H9 (cell line): ENCODE measurements around the gene MRTFA. TPM values are rescaled to one million over a fixed set of nuclear protein-coding genes. Genes with fewer than 3 reads are reported as not detected.

Experiments
- DNase-seq: peaks from one replicate; pipeline ENCODE4 v3.0.0-alpha.2; 2017
- H2AFZ ChIP-seq: one replicate; pipeline ENCODE4 v1.6.1; 2013; ENCODE audit warnings: mild to moderate bottlenecking, low read length, control low read depth, moderate library complexity
- H2AK5ac ChIP-seq: 2 replicates; pipeline ENCODE4 v1.6.1; 2013; ENCODE audit warnings: low read length, control low read depth, mixed read lengths; ENCODE audit not compliant: insufficient read length
- H2BK120ac ChIP-seq: one replicate; pipeline ENCODE4 v1.6.1; 2013; ENCODE audit warnings: low read depth, mild to moderate bottlenecking, low read length, control low read depth, inconsistent platforms; ENCODE audit not compliant: poor library complexity, severe bottlenecking
- H2BK12ac ChIP-seq: 2 replicates; pipeline ENCODE4 v1.6.1; 2013; ENCODE audit warnings: low read length, control low read depth, mixed read lengths, low read depth; ENCODE audit not compliant: insufficient read length
- H2BK15ac ChIP-seq: 2 replicates; pipeline ENCODE4 v1.6.1; 2013; ENCODE audit warnings: low read depth, low read length, control low read depth
- H2BK20ac ChIP-seq: one replicate; pipeline ENCODE4 v1.6.1; 2013; ENCODE audit warnings: low read depth, mild to moderate bottlenecking, low read length, control low read depth, inconsistent platforms; ENCODE audit not compliant: poor library complexity, severe bottlenecking
- H2BK5ac ChIP-seq: 2 replicates; pipeline ENCODE4 v1.6.1; 2013; ENCODE audit warnings: low read length, control low read depth, mixed read lengths; ENCODE audit not compliant: insufficient read length
- H3K14ac ChIP-seq: 2 replicates; pipeline ENCODE4 v1.6.1; 2013; ENCODE audit warnings: low read length, control low read depth; ENCODE audit not compliant: insufficient read depth
- H3K18ac ChIP-seq: 2 replicates; pipeline ENCODE4 v1.6.1; 2013; ENCODE audit warnings: low read depth, mild to moderate bottlenecking, mixed read lengths, low read length, control low read depth; ENCODE audit not compliant: insufficient read length
- H3K23ac ChIP-seq: 2 replicates; pipeline ENCODE4 v1.6.1; 2013; ENCODE audit warnings: low read length, control low read depth, mixed read lengths, low read depth; ENCODE audit not compliant: insufficient read length
- H3K23me2 ChIP-seq: 2 replicates; pipeline ENCODE4 v1.6.1; 2013; ENCODE audit warnings: low read depth, mild to moderate bottlenecking, mixed read lengths, low read length, control low read depth; ENCODE audit not compliant: insufficient read length, poor library complexity, severe bottlenecking
- H3K27ac ChIP-seq: 2 replicates; pipeline ENCODE4 v1.5.1; 2013; ENCODE audit warnings: low read length, control low read depth, mixed read lengths, low read depth; ENCODE audit not compliant: insufficient read length
- H3K27me3 ChIP-seq: 2 replicates; pipeline ENCODE4 v1.6.1; 2013; ENCODE audit warnings: low read length, control low read depth, inconsistent platforms; ENCODE audit not compliant: insufficient read depth
- H3K4ac ChIP-seq: 2 replicates; pipeline ENCODE4 v1.6.1; 2013; ENCODE audit warnings: low read depth, mild to moderate bottlenecking, control low read depth, inconsistent platforms, low read length, moderate library complexity
- H3K4me1 ChIP-seq: 2 replicates; pipeline ENCODE4 v1.6.1; 2013; ENCODE audit warnings: low read length, control low read depth, inconsistent platforms; ENCODE audit not compliant: insufficient read depth
- H3K4me2 ChIP-seq: 2 replicates; pipeline ENCODE4 v1.6.1; 2013; ENCODE audit warnings: low read length, control low read depth, mixed read lengths; ENCODE audit not compliant: insufficient read length, insufficient read depth
- H3K56ac ChIP-seq: 2 replicates; pipeline ENCODE4 v1.6.1; 2013; ENCODE audit warnings: low read depth, mild to moderate bottlenecking, mixed read lengths, low read length, control low read depth; ENCODE audit not compliant: insufficient read length
- H3K79me1 ChIP-seq: 2 replicates; pipeline ENCODE4 v1.6.1; 2013; ENCODE audit warnings: low read depth, mild to moderate bottlenecking, moderate library complexity, low read length, control low read depth, inconsistent platforms; ENCODE audit not compliant: insufficient read depth, poor library complexity, severe bottlenecking
- H3K79me2 ChIP-seq: 2 replicates; pipeline ENCODE4 v1.6.1; 2013; ENCODE audit warnings: low read length, control low read depth, inconsistent platforms; ENCODE audit not compliant: insufficient read depth
- H3K9ac ChIP-seq: 2 replicates; pipeline ENCODE4 v1.6.1; 2013; ENCODE audit warnings: low read length, control low read depth, mixed read lengths; ENCODE audit not compliant: insufficient read length; ENCODE audit errors: extremely low read depth
- H3K9me3 ChIP-seq: one replicate; pipeline ENCODE4 v1.6.1; 2013; ENCODE audit warnings: low read depth, low read length, inconsistent platforms; ENCODE audit not compliant: control insufficient read depth
- H3T11ph ChIP-seq: one replicate; pipeline ENCODE4 v1.6.1; 2013; ENCODE audit warnings: mild to moderate bottlenecking, low read length, control low read depth, inconsistent platforms
- H4K20me1 ChIP-seq: one replicate; pipeline ENCODE4 v1.6.1; 2013; ENCODE audit not compliant: control insufficient read depth, insufficient read length, insufficient read depth
- H4K5ac ChIP-seq: 2 replicates; pipeline ENCODE4 v1.6.1; 2013; ENCODE audit warnings: low read depth, mild to moderate bottlenecking, mixed read lengths, low read length, control low read depth; ENCODE audit not compliant: insufficient read length
- H4K8ac ChIP-seq: replicated peaks from 2 replicates; pipeline ENCODE4 v1.6.1; 2013; ENCODE audit warnings: low read length, control low read depth, mixed read lengths, low read depth; ENCODE audit not compliant: insufficient read length
- H4K91ac ChIP-seq: 2 replicates; pipeline ENCODE4 v1.6.1; 2013; ENCODE audit warnings: low read depth, mild to moderate bottlenecking, moderate library complexity, mixed read lengths, low read length, control low read depth; ENCODE audit not compliant: insufficient read length
- H3K27ac Mint-ChIP-seq, 3 experiments: 2 replicates in 2 of 3; 3 replicates in 1 of 3; pipeline ENCODE4 v1.8.0; 2020 to 2021; ENCODE audit warnings: mixed read lengths in 3 of 3, mild to moderate bottlenecking in 1 of 3, moderate library complexity in 1 of 3
- H3K27me3 Mint-ChIP-seq: 2 replicates; pipeline ENCODE4 v1.8.0; 2021; ENCODE audit warnings: low read depth, mild to moderate bottlenecking, moderate library complexity, mixed read lengths
- H3K36me3 Mint-ChIP-seq, 3 experiments: 2 replicates in 2 of 3; 3 replicates in 1 of 3; pipeline ENCODE4 v1.8.0; 2020 to 2021; ENCODE audit warnings: low read depth in 3 of 3, mixed read lengths in 3 of 3; ENCODE audit not compliant: insufficient read depth in 1 of 3
- H3K4me1 Mint-ChIP-seq, 2 experiments: 2 replicates each; pipeline ENCODE4 v1.8.0; 2020; ENCODE audit warnings: mixed read lengths in 2 of 2
- H3K4me3 Mint-ChIP-seq, 2 experiments: 2 replicates in 1 of 2; 3 replicates in 1 of 2; pipeline ENCODE4 v1.8.0; 2020 to 2021; ENCODE audit warnings: mild to moderate bottlenecking in 2 of 2, mixed read lengths in 2 of 2, moderate library complexity in 1 of 2
- H3K9me3 Mint-ChIP-seq, 2 experiments: 2 replicates in 1 of 2; 3 replicates in 1 of 2; pipeline ENCODE4 v1.8.0; 2020; ENCODE audit warnings: mild to moderate bottlenecking in 2 of 2, mixed read lengths in 2 of 2, moderate library complexity in 1 of 2
- CTCF ChIP-seq: fragments of 200-600 bp; sonication (generic); conservative IDR thresholded peaks from 3 replicates; pipeline ENCODE4 v1.8.0; 2021; ENCODE audit warnings: antibody characterized with exemption, mild to moderate bottlenecking
- WGBS: extraction: QIAGEN DNeasy Blood & Tissue Kit; methylation state at CpG from one replicate; pipeline ENCODE4 v1.1.7; 2013; ENCODE audit warnings: missing lambda C conversion rate, low lambda C conversion rate, mixed read lengths; ENCODE audit not compliant: insufficient read length; ENCODE audit errors: extremely low coverage; 5-methylcytosine and 5-hydroxymethylcytosine counted together
- total RNA-seq: library from RNA; stranded (reverse); gene quantifications from 2 replicates; pipeline ENCODE4 v1.2.1, GENCODE V29; 2021

The MRTFA gene
- total RNA-seq, 1 experiment from 2014 or later, result 38.1 TPM

- no peaks in the 10 kb centered on the region for H3K23me2 ChIP-seq
- no peak overlapping the region for H3K23ac ChIP-seq
- H3K9me3 ChIP-seq, result no peaks in the 10 kb centered on the region
- H3T11ph ChIP-seq, result no peak overlapping the region
- H3K27ac ChIP-seq, result no peak overlapping the region
- H3K27me3 ChIP-seq, result no peaks in the 10 kb centered on the region
- H2BK5ac ChIP-seq, result no peak overlapping the region
- Mint-ChIP-seq H3K4me1 (peaks cover 23 to 24% of the 10 kb centered on the region in 2 experiments), H3K4me3 (no peak overlapping the region), H3K27me3 (no peaks in the 10 kb centered on the region), H3K36me3 (peaks cover 1 to 9% (median 6%) of the 10 kb centered on the region in 3 experiments; a peak in 6 of 7 replicates), H3K9me3 (peaks cover 0 to 3% of the 10 kb centered on the region in 2 experiments; a peak in 1 of 5 replicates), H3K27ac (no peak overlapping the region)
- no peak overlapping the region for H3K56ac ChIP-seq
- no peaks in the 10 kb centered on the region for H3K79me2 ChIP-seq
- no peak overlapping the region for H2BK15ac ChIP-seq
- no peaks in the 10 kb centered on the region; the same call in 1 of the 2 replicates for H3K4me1 ChIP-seq
- H3K4me2 ChIP-seq, result no peak overlapping the region
- no peak overlapping the region for H2BK20ac ChIP-seq
- no peak for DNase-seq
- H3K18ac ChIP-seq, result no peak overlapping the region
- H3K4ac ChIP-seq, result no peak overlapping the region
- TF ChIP-seq CTCF, result no peak
- peaks cover 2% of the 10 kb centered on the region for H3K79me1 ChIP-seq
- H4K91ac ChIP-seq, result no peak overlapping the region
- H2BK12ac ChIP-seq, result no peak overlapping the region
- H3K14ac ChIP-seq, result no peak overlapping the region
- H4K8ac ChIP-seq, result no peak overlapping the region
- no peak overlapping the region for H2BK120ac ChIP-seq
- H4K5ac ChIP-seq, result no peak overlapping the region
- H2AK5ac ChIP-seq, result no peak overlapping the region
- no CpG with 5 or more reads among the region's 2 CpGs for WGBS
- no peak overlapping the region for H2AFZ ChIP-seq
- no peaks in the 10 kb centered on the region for H4K20me1 ChIP-seq
- H3K9ac ChIP-seq, result no peak overlapping the region
Observed at GRCh38 chr22:40493441-40493840, 143.1 kb downstream of the MRTFA start.
